ENCODE results near the gene SLC45A1. TPM values are rescaled to one million over a fixed set of nuclear protein-coding genes. Genes with fewer than 3 reads are reported as not detected.

The SLC45A1 gene
- total and polyA plus RNA-seq, 2 donors: 1.6 to 9.1 TPM

Small RNA genes lying within 50 kb of the gene (small RNA-seq; reads per million reads assigned to genes)
- gene RF00019 (not detected), gene RNU6-991P (not detected)

Measured in urinary bladder (tissue), 2 donors.